Pancreas (tissue), 10 donors: ENCODE measurements around the gene BRICD5. TPM values are rescaled to one million over a fixed set of nuclear protein-coding genes. Genes with fewer than 3 reads are reported as not detected.

Experiments used
- ATAC-seq, 4 donors: fragments of 200-7000 bp; cut with Tn5 transposase; one replicate each; pipeline versions ENCODE4 v1.8.0 to v1.9.1; 2020; ENCODE audit warnings: mild to moderate bottlenecking in 4 of 4, moderate library complexity in 4 of 4
- DNase-seq, 6 donors: peaks; one replicate each; pipeline ENCODE4 v3.0.0-alpha.2; 2020
- FAIRE-seq: peaks from 2 replicates; lab custom pipeline; 2012; peaks lifted over from hg19 to GRCh38; lab: Jason Lieb, UNC
- H3K27ac ChIP-seq, 4 donors: fragments of 200-600 bp; sonication (generic); 1 replicate in 3 of 4; 2 replicates in 1 of 4; pipeline versions ENCODE4 v1.5.0 to v1.8.0; 2020
- H3K27me3 ChIP-seq, 4 donors: fragments of 200-600 bp; one replicate each; pipeline ENCODE4 v1.8.0; 2021
- H3K36me3 ChIP-seq, 3 donors: fragments of 200-600 bp; sonication (generic) in 1 of 3; one replicate each; pipeline versions ENCODE4 v1.5.0 to v1.8.0; 2020 to 2021
- H3K4me1 ChIP-seq, 3 donors: fragments of 200-600 bp; one replicate each; pipeline ENCODE4 v1.8.0; 2021
- H3K4me3 ChIP-seq, 4 donors: fragments of 200-600 bp; sonication (generic) in 2 of 4; one replicate each; pipeline versions ENCODE4 v1.5.0 to v1.8.0; 2020 to 2021
- H3K9me3 ChIP-seq, 4 donors: fragments of 200-600 bp; one replicate each; pipeline ENCODE4 v1.8.0; 2021
- CTCF ChIP-seq, 4 donors: fragments of 200-600 bp; sonication (generic) in 3 of 4; IDR thresholded peaks; one replicate each; pipeline versions ENCODE4 v1.5.0 to v1.8.0; 2021; ENCODE audit warnings: antibody characterized with exemption in 4 of 4
- WGBS, 2 donors: extraction: QIAGEN DNeasy Blood & Tissue Kit; methylation state at CpG; one replicate each; pipeline ENCODE4 v1.1.7; 2013; 5-methylcytosine and 5-hydroxymethylcytosine counted together
- intact Hi-C, 3 donors: fragments of 100-400 bp; cut with DNase I; formaldehyde crosslinking; loops; one replicate each; pipeline versions ENCODE4 v1.11.1 to v1.14.2; 2022
- polyA plus RNA-seq, 2 donors: library from polyadenylated mRNA; stranded (reverse); fragments of 200-250 nt; gene quantifications; one replicate each; pipeline ENCODE4 v1.2.3, GENCODE V29; 2013
- total RNA-seq, 6 donors: library from RNA; stranded (reverse); fragmentation: NEBNext Ultra II Directional in 4 of 6; extraction: Animal tissue kit (Norgen Biotek cat#: 25700) in 4 of 6; gene quantifications; one replicate each; pipeline versions ENCODE4 v1.2.1 to v1.2.4, GENCODE V29; 2021 to 2023
- donor health status: healthy with polysubstance abuse.
- donor health status: DM: no; HTN: no; CAD: no; lungs with moderate emphysema.
- donor health status: DM: no; HTN: no; CAD: no.
- donor health status: control.
- donor health status: control.
- donor health status: Bipolar disorder and iron deficiency.
- donor health status: DM: yes; HTN: yes; CAD: no.
- donor health status: DM: no; HTN: no; CAD: no.
- donor health status: DM: no; HTN: no; CAD: no.
- donor health status: DM: yes; HTN: yes; CAD: no.

The BRICD5 gene
- total and polyA plus RNA-seq, 8 donors, result 1.0 to 24.5 (median 2.1) TPM

GRCh38 chr16:2171601-2172178, 39.0 kb downstream of the BRICD5 start:
- ATAC-seq, result no peak
- whole genome bisulfite sequencing, 2 donors, result 95 to 97% methylated on average over 27 to 28 of the region's 28 CpGs
- Histone ChIP-seq H3K4me3 (no peak overlapping the region), H3K9me3 (no peaks in the 10 kb centered on the region), H3K36me3 (peaks cover 0 to 33% (median 18%) of the 10 kb centered on the region in 3 donors), H3K4me1 (no peaks in the 10 kb centered on the region), H3K27me3 (no peaks in the 10 kb centered on the region), H3K27ac (no peak overlapping the region)
- no peak for TF ChIP-seq CTCF (IDR thresholded peaks at IDR 0.05)
- no peak for DNase-seq
- no peak for FAIRE-seq
- intact Hi-C loops, result no loop called here

GRCh38 chr16:2170587-2171435, 39.9 kb downstream of the BRICD5 start:
- intact Hi-C loops, result no loop called here
- Histone ChIP-seq H3K9me3 (no peaks in the 10 kb centered on the region), H3K4me3 (no peak overlapping the region), H3K27ac (no peak overlapping the region), H3K27me3 (no peaks in the 10 kb centered on the region), H3K36me3 (peaks cover 0 to 28% (median 18%) of the 10 kb centered on the region in 3 donors), H3K4me1 (no peaks in the 10 kb centered on the region)
- 92% methylated on average over 44 to 47 of the region's 47 CpGs for WGBS, 2 donors
- no peak for TF ChIP-seq CTCF (IDR thresholded peaks at IDR 0.05)
- ATAC-seq (no peak), FAIRE-seq (no peak), DNase-seq (no peak)

DNA sequence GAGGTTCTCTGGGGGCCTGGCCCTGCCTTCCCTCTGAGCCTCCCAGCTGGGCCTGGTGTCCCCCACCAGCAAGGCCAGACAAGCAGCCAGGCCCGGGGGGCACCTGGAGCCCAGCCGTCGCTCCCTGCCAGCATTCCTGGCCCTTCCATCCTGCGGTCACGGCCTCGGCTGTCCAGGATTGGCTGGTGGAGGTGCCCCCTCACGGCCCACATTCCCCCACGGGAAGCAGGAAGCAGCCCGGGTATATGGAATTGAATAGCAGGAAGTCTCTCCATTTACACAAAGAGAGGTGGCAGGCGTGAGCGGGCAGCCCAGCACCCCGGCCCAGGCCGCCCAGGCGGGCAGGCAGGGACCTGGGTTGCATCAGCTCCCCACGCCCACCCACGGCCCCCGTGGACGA, 40.6 kb downstream of the BRICD5 start:
- ATAC-seq, result peak in 1 of 4 donors; percentile 5
- H3K36me3 ChIP-seq, result peaks cover 0 to 23% (median 15%) of the 10 kb centered on the region in 3 donors
- no peak for FAIRE-seq

GRCh38 chr16:2167068-2167638, 43.5 kb downstream of the BRICD5 start:
- 90 to 92% methylated on average over 18 of the region's 18 CpGs for whole genome bisulfite sequencing, 2 donors
- H3K36me3 ChIP-seq, result peaks cover 0 to 3% (median 0%) of the 10 kb centered on the region in 3 donors
- intact Hi-C loops, result no loop called here
- H3K4me1 ChIP-seq, result no peaks in the 10 kb centered on the region
- FAIRE-seq (no peak), DNase-seq (no peak), ATAC-seq (no peak)
- no peaks in the 10 kb centered on the region for H3K27me3 ChIP-seq
- no peaks in the 10 kb centered on the region for H3K9me3 ChIP-seq
- H3K4me3 ChIP-seq, result no peak overlapping the region
- H3K27ac ChIP-seq, result no peak overlapping the region
- TF ChIP-seq CTCF (IDR thresholded peaks at IDR 0.05), result no peak

More for the DNA sequence above, 40.6 kb downstream of the BRICD5 start:
- H3K27ac ChIP-seq, result peak overlapping the region in 1 of 4 donors; percentile 28
- no peak for DNase-seq
- H3K27me3 ChIP-seq, result no peaks in the 10 kb centered on the region
- H3K9me3 ChIP-seq, result no peaks in the 10 kb centered on the region
- no peak overlapping the region for H3K4me3 ChIP-seq
- no peak for TF ChIP-seq CTCF (IDR thresholded peaks at IDR 0.05)
- intact Hi-C loops, result no loop called here
- H3K4me1 ChIP-seq, result no peaks in the 10 kb centered on the region
- 86 to 93% methylated on average over 14 to 18 of the region's 18 CpGs for WGBS, 2 donors
